Measurements from ENCODE around the gene ST3GAL6.

- TF ChIP-seq, protein P1, sequence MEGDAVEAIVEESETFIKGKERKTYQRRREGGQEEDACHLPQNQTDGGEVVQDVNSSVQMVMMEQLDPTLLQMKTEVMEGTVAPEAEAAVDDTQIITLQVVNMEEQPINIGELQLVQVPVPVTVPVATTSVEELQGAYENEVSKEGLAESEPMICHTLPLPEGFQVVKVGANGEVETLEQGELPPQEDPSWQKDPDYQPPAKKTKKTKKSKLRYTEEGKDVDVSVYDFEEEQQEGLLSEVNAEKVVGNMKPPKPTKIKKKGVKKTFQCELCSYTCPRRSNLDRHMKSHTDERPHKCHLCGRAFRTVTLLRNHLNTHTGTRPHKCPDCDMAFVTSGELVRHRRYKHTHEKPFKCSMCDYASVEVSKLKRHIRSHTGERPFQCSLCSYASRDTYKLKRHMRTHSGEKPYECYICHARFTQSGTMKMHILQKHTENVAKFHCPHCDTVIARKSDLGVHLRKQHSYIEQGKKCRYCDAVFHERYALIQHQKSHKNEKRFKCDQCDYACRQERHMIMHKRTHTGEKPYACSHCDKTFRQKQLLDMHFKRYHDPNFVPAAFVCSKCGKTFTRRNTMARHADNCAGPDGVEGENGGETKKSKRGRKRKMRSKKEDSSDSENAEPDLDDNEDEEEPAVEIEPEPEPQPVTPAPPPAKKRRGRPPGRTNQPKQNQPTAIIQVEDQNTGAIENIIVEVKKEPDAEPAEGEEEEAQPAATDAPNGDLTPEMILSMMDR (IDR thresholded peaks at IDR 0.05): no peak
- TF ChIP-seq EZH2 (IDR thresholded peaks at IDR 0.05; ENCODE audit: borderline replicate concordance, insufficient read depth, low read depth, low read length, poor library complexity, severe bottlenecking): no peak
Measured at GRCh38 chr3:98735296-98735695, 27.8 kb upstream of the ST3GAL6 start.
